Neural cell (in vitro differentiated cells): Measurements from ENCODE around the gene OR2T35. TPM values are rescaled to one million over a fixed set of nuclear protein-coding genes. Genes with fewer than 3 reads are reported as not detected.
"Not testable (repeated sequence)": the region's sequence is repeated elsewhere in the genome, so short reads cannot be mapped to it uniquely, and the experiment has no call there.

Source experiments
- H2AFZ ChIP-seq: fragments of 200-600, 300-800 bp; sonication (generic), shearing (Covaris generic); 2 replicates; pipeline ENCODE4 v1.6.0; 2014; ENCODE audit warnings: low read depth, mild to moderate bottlenecking, antibody characterized with exemption, low read length, moderate library complexity
- H3F3A ChIP-seq: fragments of 200-600 bp; shearing (Covaris generic); 2 replicates; pipeline ENCODE4 v1.6.1; 2016; ENCODE audit warnings: mild to moderate bottlenecking, moderate library complexity, mixed read lengths, antibody characterized with exemption, low read length; ENCODE audit not compliant: insufficient read depth, poor library complexity, severe bottlenecking
- H3K27ac ChIP-seq: fragments of 200-600, 300-800 bp; sonication (generic), shearing (Covaris generic); 2 replicates; pipeline ENCODE4 v1.5.1; 2014; ENCODE audit warnings: mild to moderate bottlenecking, low read length, moderate library complexity
- H3K27me3 ChIP-seq: fragments of 300-800, 200-600 bp; sonication (generic), shearing (Covaris generic); 2 replicates; pipeline ENCODE4 v1.6.0; 2014; ENCODE audit warnings: mild to moderate bottlenecking, low read depth, low read length, moderate library complexity; ENCODE audit not compliant: insufficient read depth
- H3K36me3 ChIP-seq: fragments of 300-800, 200-600 bp; sonication (generic), shearing (Covaris generic); 2 replicates; pipeline ENCODE4 v1.5.1; 2014; ENCODE audit warnings: mild to moderate bottlenecking, antibody characterized with exemption, low read length, moderate library complexity; ENCODE audit not compliant: insufficient read depth
- H3K4me2 ChIP-seq: fragments of 300-800, 200-600 bp; sonication (generic), shearing (Covaris generic); 2 replicates; pipeline ENCODE4 v1.6.0; 2014; ENCODE audit warnings: mild to moderate bottlenecking, low read length
- H3K4me3 ChIP-seq: fragments of 300-800, 200-600 bp; sonication (generic), shearing (Covaris generic); 2 replicates; pipeline ENCODE4 v1.5.1; 2014; ENCODE audit warnings: mild to moderate bottlenecking, low read length, moderate library complexity
- H3K79me2 ChIP-seq: fragments of 200-600 bp; shearing (Covaris generic); replicated peaks from 2 replicates; pipeline ENCODE4 v1.6.0; 2014; ENCODE audit warnings: mild to moderate bottlenecking, low read length, moderate library complexity; ENCODE audit not compliant: insufficient read depth
- H3K9ac ChIP-seq: fragments of 300-800, 200-600 bp; sonication (generic), shearing (Covaris generic); 2 replicates; pipeline ENCODE4 v1.6.1; 2016; ENCODE audit warnings: mild to moderate bottlenecking, low read length, mixed read lengths
- H3K9me2 ChIP-seq: fragments of 200-600 bp; shearing (Covaris generic); 2 replicates; pipeline ENCODE4 v1.6.1; 2016; ENCODE audit warnings: mild to moderate bottlenecking, low read length, mixed read lengths; ENCODE audit not compliant: insufficient read depth
- H3K9me3 ChIP-seq: fragments of 200-600, 300-800 bp; sonication (generic), shearing (Covaris generic); 2 replicates; pipeline ENCODE4 v1.6.1; 2016; ENCODE audit warnings: mild to moderate bottlenecking, mixed run types, low read length, moderate library complexity, mixed read lengths
- H4K20me1 ChIP-seq: fragments of 200-600 bp; shearing (Covaris generic); 2 replicates; pipeline ENCODE4 v1.6.1; 2016; ENCODE audit warnings: mild to moderate bottlenecking, mixed run types; ENCODE audit not compliant: insufficient read depth
- CTCF ChIP-seq: fragments of 450-650 bp; IDR thresholded peaks from 2 replicates; pipeline ENCODE4 v1.5.1; 2014; ENCODE audit warnings: antibody characterized with exemption, mild to moderate bottlenecking, moderate library complexity; ENCODE audit not compliant: poor library complexity, severe bottlenecking
- EP300 ChIP-seq: fragments of 450-650 bp; conservative IDR thresholded peaks from 2 replicates; pipeline ENCODE4 v1.6.1; 2014; ENCODE audit warnings: antibody characterized with exemption, mild to moderate bottlenecking, moderate library complexity; ENCODE audit not compliant: poor library complexity, severe bottlenecking
- EZH2 ChIP-seq: fragments of 200-600, 300-800 bp; shearing (Covaris generic), sonication (generic); IDR thresholded peaks from 2 replicates; pipeline ENCODE4 v1.6.1; 2014; ENCODE audit warnings: antibody characterized with exemption, low read length, borderline replicate concordance, mild to moderate bottlenecking; ENCODE audit not compliant: insufficient read depth, poor library complexity, severe bottlenecking
- MXI1 ChIP-seq: fragments of 450-650 bp; conservative IDR thresholded peaks from 2 replicates; pipeline ENCODE4 v1.6.1; 2014; ENCODE audit warnings: antibody characterized with exemption, mild to moderate bottlenecking; ENCODE audit not compliant: poor library complexity, severe bottlenecking
- POLR2AphosphoS5 ChIP-seq: IDR thresholded peaks from 2 replicates; pipeline ENCODE4 v1.6.1; 2012
- RAD21 ChIP-seq: fragments of 450-650 bp; conservative IDR thresholded peaks from 2 replicates; pipeline ENCODE4 v1.6.1; 2014; ENCODE audit warnings: antibody characterized with exemption, mild to moderate bottlenecking, moderate library complexity
- SMC3 ChIP-seq: fragments of 450-650 bp; conservative IDR thresholded peaks from 2 replicates; pipeline ENCODE4 v1.6.1; 2014; ENCODE audit warnings: antibody characterized with exemption, mild to moderate bottlenecking, moderate library complexity; ENCODE audit not compliant: poor library complexity
- TAF1 ChIP-seq: IDR thresholded peaks from 2 replicates; pipeline ENCODE4 v1.6.1; 2012; ENCODE audit warnings: low read depth
- polyA plus RNA-seq: library from polyadenylated mRNA; depleted of rRNA; stranded (reverse); fragments of >200 nt; gene quantifications from 2 replicates; pipeline ENCODE4 v1.2.3, GENCODE V29; 2014
- TF ChIP-seq, protein P1 (sequence below): IDR thresholded peaks from 2 replicates; pipeline ENCODE4 v1.6.1; 2012; ENCODE audit warnings: borderline replicate concordance

OR2T35 gene
- polyA plus RNA-seq, 1 donor from 2014 or later, result not detected

DNA sequence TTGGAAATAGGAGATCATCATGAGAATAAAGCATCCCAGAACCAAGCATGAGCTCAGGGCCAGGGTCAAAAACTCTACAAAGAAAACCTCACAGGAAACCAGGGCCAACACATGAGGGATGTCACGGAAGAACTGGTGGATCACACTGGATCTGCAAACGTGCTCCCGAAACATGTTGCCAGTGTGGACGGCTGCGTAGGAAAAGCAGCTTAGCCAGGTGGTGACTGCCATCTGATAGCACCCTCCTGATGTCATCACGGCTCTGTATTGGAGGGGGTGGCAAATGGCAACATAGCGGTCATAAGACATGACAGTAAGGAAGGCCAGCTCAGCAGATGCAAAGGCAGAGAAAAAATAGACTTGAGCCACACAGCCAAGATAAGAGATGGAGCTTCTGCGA lies 36.6 kb upstream of the OR2T35 start:
- Histone ChIP-seq H2AFZ (no peak overlapping the region), H3K79me2 (no peaks in the 10 kb centered on the region), H3K9ac (no peak overlapping the region), H3K27me3 (no peaks in the 10 kb centered on the region), H3K27ac (no peak overlapping the region), H3K9me3 (no peaks in the 10 kb centered on the region), H3K36me3 (no peaks in the 10 kb centered on the region), H3K9me2 (no peaks in the 10 kb centered on the region), H3K4me3 (no peak overlapping the region), H3F3A (no peaks in the 10 kb centered on the region), H4K20me1 (no peaks in the 10 kb centered on the region), H3K4me2 (no peak overlapping the region)
- TF ChIP-seq SMC3, result no peak
- TF ChIP-seq POLR2AphosphoS5, result no peak
- no peak for TF ChIP-seq CTCF
- TF ChIP-seq TAF1, result no peak
- no peak for TF ChIP-seq MXI1
- TF ChIP-seq, protein P1, sequence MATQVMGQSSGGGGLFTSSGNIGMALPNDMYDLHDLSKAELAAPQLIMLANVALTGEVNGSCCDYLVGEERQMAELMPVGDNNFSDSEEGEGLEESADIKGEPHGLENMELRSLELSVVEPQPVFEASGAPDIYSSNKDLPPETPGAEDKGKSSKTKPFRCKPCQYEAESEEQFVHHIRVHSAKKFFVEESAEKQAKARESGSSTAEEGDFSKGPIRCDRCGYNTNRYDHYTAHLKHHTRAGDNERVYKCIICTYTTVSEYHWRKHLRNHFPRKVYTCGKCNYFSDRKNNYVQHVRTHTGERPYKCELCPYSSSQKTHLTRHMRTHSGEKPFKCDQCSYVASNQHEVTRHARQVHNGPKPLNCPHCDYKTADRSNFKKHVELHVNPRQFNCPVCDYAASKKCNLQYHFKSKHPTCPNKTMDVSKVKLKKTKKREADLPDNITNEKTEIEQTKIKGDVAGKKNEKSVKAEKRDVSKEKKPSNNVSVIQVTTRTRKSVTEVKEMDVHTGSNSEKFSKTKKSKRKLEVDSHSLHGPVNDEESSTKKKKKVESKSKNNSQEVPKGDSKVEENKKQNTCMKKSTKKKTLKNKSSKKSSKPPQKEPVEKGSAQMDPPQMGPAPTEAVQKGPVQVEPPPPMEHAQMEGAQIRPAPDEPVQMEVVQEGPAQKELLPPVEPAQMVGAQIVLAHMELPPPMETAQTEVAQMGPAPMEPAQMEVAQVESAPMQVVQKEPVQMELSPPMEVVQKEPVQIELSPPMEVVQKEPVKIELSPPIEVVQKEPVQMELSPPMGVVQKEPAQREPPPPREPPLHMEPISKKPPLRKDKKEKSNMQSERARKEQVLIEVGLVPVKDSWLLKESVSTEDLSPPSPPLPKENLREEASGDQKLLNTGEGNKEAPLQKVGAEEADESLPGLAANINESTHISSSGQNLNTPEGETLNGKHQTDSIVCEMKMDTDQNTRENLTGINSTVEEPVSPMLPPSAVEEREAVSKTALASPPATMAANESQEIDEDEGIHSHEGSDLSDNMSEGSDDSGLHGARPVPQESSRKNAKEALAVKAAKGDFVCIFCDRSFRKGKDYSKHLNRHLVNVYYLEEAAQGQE, result no peak
- no peak for TF ChIP-seq RAD21
- TF ChIP-seq EP300, result no peak
- no peak for TF ChIP-seq EZH2

DNA sequence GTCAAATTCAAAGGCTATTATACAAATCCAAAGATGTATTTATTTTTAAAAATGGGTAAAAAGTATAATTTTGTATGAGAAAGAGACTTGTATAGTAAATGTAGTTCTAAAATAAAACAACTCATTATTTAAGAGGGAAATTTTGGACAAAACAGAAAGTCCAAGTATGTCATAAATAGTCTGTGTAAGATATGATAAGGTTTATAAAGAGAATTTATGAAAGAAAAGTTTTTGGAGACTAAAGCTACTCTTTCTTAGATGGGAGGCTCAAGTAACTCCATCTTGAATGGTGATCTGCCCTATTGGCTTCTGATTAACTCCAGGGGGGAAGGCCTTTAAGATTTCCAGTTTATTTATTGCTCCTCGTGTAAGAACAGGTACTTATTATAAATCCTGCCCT lies 24.9 kb upstream of the OR2T35 start:
- TF ChIP-seq SMC3 (no peak), EZH2 (no peak), MXI1 (no peak), POLR2AphosphoS5 (no peak), CTCF (no peak), RAD21 (no peak), TAF1 (no peak), EP300 (no peak)
- TF ChIP-seq, protein P1, result no peak
- no peak overlapping the region for H3K4me3 ChIP-seq
- H3K36me3 ChIP-seq, result no peaks in the 10 kb centered on the region
- no peak overlapping the region for H3K9ac ChIP-seq
- H3K79me2 ChIP-seq, result no peaks in the 10 kb centered on the region
- no peaks in the 10 kb centered on the region for H3K9me3 ChIP-seq
- no peak overlapping the region for H3K4me2 ChIP-seq
- H3K27me3 ChIP-seq, result no peaks in the 10 kb centered on the region
- no peaks in the 10 kb centered on the region for H3F3A ChIP-seq
- no peak overlapping the region for H3K27ac ChIP-seq
- no peaks in the 10 kb centered on the region for H4K20me1 ChIP-seq
- no peaks in the 10 kb centered on the region for H3K9me2 ChIP-seq
- no peak overlapping the region for H2AFZ ChIP-seq

GRCh38 chr1:248663453-248664328 lies 18.6 kb upstream of the OR2T35 start:
- not testable (repeated sequence) for H3K9ac ChIP-seq, H2AFZ ChIP-seq, H3K4me2 ChIP-seq, H3K27me3 ChIP-seq, H3K9me3 ChIP-seq, H3F3A ChIP-seq, H3K4me3 ChIP-seq, H3K9me2 ChIP-seq, H3K36me3 ChIP-seq, H3K27ac ChIP-seq, H4K20me1 ChIP-seq, H3K79me2 ChIP-seq
